GM12801 (cell line): ENCODE measurements around the gene DAPK1.

Experiments
- CTCF ChIP-seq: IDR thresholded peaks from one replicate; pipeline ENCODE4 v1.5.1; 2011; ENCODE audit warnings: control low read depth; ENCODE audit not compliant: insufficient read length; ENCODE audit errors: extremely low read depth

DAPK1 gene

GRCh38 chr9:87530716-87531115 lies 33.0 kb downstream of the DAPK1 start:
- TF ChIP-seq CTCF, result no peak

- no peak for TF ChIP-seq CTCF
These were observed 34.0 kb downstream of the DAPK1 start for GRCh38 chr9:87531370-87532295.

- TF ChIP-seq CTCF, result no peak
These were observed 35.6 kb downstream of the DAPK1 start for GRCh38 chr9:87533271-87533670.

- no peak for TF ChIP-seq CTCF
These were observed 36.4 kb downstream of the DAPK1 start for GRCh38 chr9:87534036-87534435.

GRCh38 chr9:87534957-87535356 lies 37.3 kb downstream of the DAPK1 start:
- TF ChIP-seq CTCF, result no peak

GRCh38 chr9:87535817-87536539 lies 38.3 kb downstream of the DAPK1 start:
- TF ChIP-seq CTCF, result no peak

- TF ChIP-seq CTCF, result no peak
These were observed 40.0 kb downstream of the DAPK1 start for GRCh38 chr9:87537625-87538024.
